GM12878 (cell line): ENCODE data around the gene SLC39A11. TPM values are rescaled to one million over a fixed set of nuclear protein-coding genes. Genes with fewer than 3 reads are reported as not detected.

Experiments used
- CEBPZ ChIP-seq: fragments of 150-350 bp; IDR thresholded peaks from 2 replicates; pipeline ENCODE4 v1.6.1; 2016; ENCODE audit warnings: low read depth, low read length
- IRF3 ChIP-seq: fragments of 450-650 bp; IDR thresholded peaks from 2 replicates; pipeline ENCODE4 v1.6.1; 2014; ENCODE audit warnings: mild to moderate bottlenecking
- PKNOX1 ChIP-seq: fragments of 450-650 bp; IDR thresholded peaks from 2 replicates; pipeline ENCODE4 v1.6.1; 2016; ENCODE audit warnings: mild to moderate bottlenecking
- ZNF217 ChIP-seq: fragments of 450-650 bp; IDR thresholded peaks from 2 replicates; pipeline ENCODE4 v1.6.1; 2017; ENCODE audit warnings: antibody characterized with exemption, mild to moderate bottlenecking
- polyA plus RNA-seq, 11 experiments: library from polyadenylated mRNA; depleted of rRNA in 4 of 11; unstranded in 6 of 11; stranded (reverse) in 5 of 11; fragments of >200 nt; fragmentation: Nextera tagmentation in 4 of 11; fragmentation: Illumina TruSeq in 1 of 11; extraction: Ambion mirVana in 4 of 11; extraction: Trizol in 1 of 11; gene quantifications; 1 replicate in 1 of 11; 2 replicates in 10 of 11; pipeline versions ENCODE4 v1.2.1 to v1.2.3, GENCODE V29; 2011 to 2016; ENCODE audit warnings: inconsistent platforms in 2 of 11, missing spikeins in 2 of 11, low read depth in 1 of 11
- total RNA-seq, 4 experiments: library from RNA; depleted of rRNA in 3 of 4; stranded (reverse); fragments of >200 nt in 3 of 4; fragmentation: Illumina TruSeq in 1 of 4; extraction: Trizol in 1 of 4; gene quantifications; 2 replicates each; pipeline versions ENCODE4 v1.2.1 to v1.2.3, GENCODE V29; 2013 to 2021

SLC39A11 gene
- total and polyA plus RNA-seq, 10 of the 15 experiments (the other 5 are each of a cell fraction or from before 2014, with no cell fraction given), result 8.6 to 23.8 (median 14.0) TPM

GRCh38 chr17:73126716-73127473 is 34.4 kb upstream of the SLC39A11 start (continued):
- TF ChIP-seq CEBPZ (no peak), ZNF217 (no peak), PKNOX1 (no peak), IRF3 (no peak)
